Right lobe of liver (tissue), 6 donors: ENCODE data around the gene PGM2L1. TPM values are rescaled to one million over a fixed set of nuclear protein-coding genes. Genes with fewer than 3 reads are reported as not detected.

ENCODE experiments used
- ATAC-seq, 4 donors: fragments of 200-7000 bp; cut with Tn5 transposase; one replicate each; pipeline ENCODE4 v1.9.1; 2020; ENCODE audit warnings: mild to moderate bottlenecking in 4 of 4, moderate library complexity in 4 of 4
- DNase-seq, 3 donors: peaks; one replicate each; pipeline ENCODE4 v3.0.0-alpha.2; 2020
- H3K27ac ChIP-seq, 3 donors: fragments of 200-600 bp; one replicate each; pipeline ENCODE4 v1.8.0; 2022
- H3K27me3 ChIP-seq, 2 donors: fragments of 200-600 bp; one replicate each; pipeline ENCODE4 v1.8.0; 2022
- H3K36me3 ChIP-seq, 4 donors: fragments of 200-600 bp; sonication (generic) in 1 of 4; one replicate each; pipeline versions ENCODE4 v1.5.1 to v1.8.0; 2017 to 2022; ENCODE audit warnings: control low read depth in 1 of 4
- H3K4me1 ChIP-seq, 4 donors: fragments of 200-600 bp; sonication (generic) in 1 of 4; one replicate each; pipeline versions ENCODE4 v1.5.1 to v1.8.0; 2017 to 2022; ENCODE audit warnings: control low read depth in 1 of 4
- H3K4me3 ChIP-seq, 3 donors: fragments of 200-600 bp; one replicate each; pipeline ENCODE4 v1.8.0; 2022
- H3K9me3 ChIP-seq, 4 donors: fragments of 200-600 bp; sonication (generic) in 1 of 4; one replicate each; pipeline versions ENCODE4 v1.5.1 to v1.8.0; 2017 to 2022; ENCODE audit warnings: control low read depth in 1 of 4
- CTCF ChIP-seq, 4 donors: fragments of 200-600 bp in 3 of 4; fragments of 450-650 bp in 1 of 4; IDR thresholded peaks; one replicate each; pipeline versions ENCODE4 v1.5.1 to v1.8.0; 2016 to 2022; ENCODE audit warnings: antibody characterized with exemption in 4 of 4, mild to moderate bottlenecking in 2 of 4
- POLR2A ChIP-seq: fragments of 450-650 bp; IDR thresholded peaks from one replicate; pipeline ENCODE4 v1.6.1; 2017; ENCODE audit warnings: antibody characterized with exemption, mild to moderate bottlenecking
- WGBS: methylation state at CpG from one replicate; pipeline ENCODE4 v1.1.6; 2018; ENCODE audit warnings: low coverage, low lambda C conversion rate; ENCODE audit not compliant: insufficient coverage; ENCODE audit errors: missing lambda C conversion rate; 5-methylcytosine and 5-hydroxymethylcytosine counted together
- intact Hi-C, 2 donors: fragments of 100-400 bp; cut with DNase I; formaldehyde crosslinking; loops; one replicate each; pipeline versions ENCODE4 v1.11.2 to v1.14.1; 2022
- total RNA-seq, 6 experiments: library from RNA; depleted of rRNA in 2 of 6; stranded (reverse); fragments of >200 nt in 2 of 6; fragmentation: NEBNext Ultra II Directional in 3 of 6; extraction: Animal tissue kit (Norgen Biotek cat#: 25700) in 3 of 6; gene quantifications; one replicate each; pipeline versions ENCODE4 v1.1.0 to v1.2.4, GENCODE V29; 2016 to 2023
- donor health status: DM: no; HTN: yes; CAD: no.
- donor health status: DM: no; HTN: no; CAD: no.
- donor health status: DM: no; HTN: no; CAD: no.
- donor health status: DM: no; HTN: yes; CAD: no.
- donor health status: DM: no; HTN: yes; CAD: no.

Gene PGM2L1
- total RNA-seq, 6 experiments from 2014 or later: 0.92 to 2.0 (median 1.2) TPM

- H3K4me3 ChIP-seq: peak within 1 kb of the TSS; percentile 36 to 56 (median 38)
- peaks cover 0 to 7% of the 10 kb centered on the region in 2 donors for H3K27me3 ChIP-seq
- ATAC-seq (peak; percentile 91 to 97 (median 94)), DNase-seq (peak; percentile 68 to 79 (median 78))
- H3K27ac ChIP-seq: peak within 1 kb of the TSS in 1 of 3 donors; percentile 13
- peaks cover 0 to 1% (median 0%) of the 10 kb centered on the region in 4 donors for H3K9me3 ChIP-seq
- H3K36me3 ChIP-seq: no peaks in the 10 kb centered on the region
- TF ChIP-seq CTCF (IDR thresholded peaks at IDR 0.05) (peak in 1 of 4 donors; percentile 10), POLR2A (no peak)
- peaks cover 0 to 5% (median 0%) of the 10 kb centered on the region in 4 donors for H3K4me1 ChIP-seq
- 0% methylated on average over 9 of the region's 62 CpGs for WGBS
- intact Hi-C loops: no loop called here
Observed at GRCh38 chr11:74311352-74311926, 86.8 kb downstream of the PGM2L1 start, which contains the start of gene P4HA3. Gene P4HA3, minus strand, starts transcription at chr11:74311640. Its CDS starts 29 bp downstream, at chr11:74311611.

GRCh38 chr11:74310857-74311256 lies 87.4 kb downstream of the PGM2L1 start:
- Histone ChIP-seq H3K4me1 (peaks cover 0 to 5% (median 0%) of the 10 kb centered on the region in 4 donors), H3K9me3 (no peaks in the 10 kb centered on the region), H3K27me3 (peaks cover 0 to 7% of the 10 kb centered on the region in 2 donors), H3K4me3 (peak overlapping the region; percentile 36 to 56 (median 38)), H3K27ac (no peak overlapping the region), H3K36me3 (no peaks in the 10 kb centered on the region)
- ATAC-seq (peak in 1 of 4 donors; percentile 27), DNase-seq (no peak)
- intact Hi-C loops: no loop called here
- WGBS: 71% methylated on average over 3 of the region's 11 CpGs
- no peak for TF ChIP-seq CTCF (IDR thresholded peaks at IDR 0.05)
- TF ChIP-seq POLR2A: no peak

GRCh38 chr11:74307434-74307833 lies 90.8 kb downstream of the PGM2L1 start:
- TF ChIP-seq CTCF (IDR thresholded peaks at IDR 0.05) (no peak), POLR2A (no peak)
- no peaks in the 10 kb centered on the region for H3K9me3 ChIP-seq
- H3K4me1 ChIP-seq: peaks cover 0 to 5% (median 0%) of the 10 kb centered on the region in 4 donors
- H3K27ac ChIP-seq: no peak overlapping the region
- ATAC-seq: no peak
- DNase-seq: peak in 1 of 3 donors; percentile 20
- H3K36me3 ChIP-seq: no peaks in the 10 kb centered on the region
- peaks cover 0 to 7% of the 10 kb centered on the region in 2 donors for H3K27me3 ChIP-seq
- intact Hi-C loops: no loop called here
- H3K4me3 ChIP-seq: no peak overlapping the region
- 17% methylated on average over 1 of the region's 1 CpG for WGBS

DNA sequence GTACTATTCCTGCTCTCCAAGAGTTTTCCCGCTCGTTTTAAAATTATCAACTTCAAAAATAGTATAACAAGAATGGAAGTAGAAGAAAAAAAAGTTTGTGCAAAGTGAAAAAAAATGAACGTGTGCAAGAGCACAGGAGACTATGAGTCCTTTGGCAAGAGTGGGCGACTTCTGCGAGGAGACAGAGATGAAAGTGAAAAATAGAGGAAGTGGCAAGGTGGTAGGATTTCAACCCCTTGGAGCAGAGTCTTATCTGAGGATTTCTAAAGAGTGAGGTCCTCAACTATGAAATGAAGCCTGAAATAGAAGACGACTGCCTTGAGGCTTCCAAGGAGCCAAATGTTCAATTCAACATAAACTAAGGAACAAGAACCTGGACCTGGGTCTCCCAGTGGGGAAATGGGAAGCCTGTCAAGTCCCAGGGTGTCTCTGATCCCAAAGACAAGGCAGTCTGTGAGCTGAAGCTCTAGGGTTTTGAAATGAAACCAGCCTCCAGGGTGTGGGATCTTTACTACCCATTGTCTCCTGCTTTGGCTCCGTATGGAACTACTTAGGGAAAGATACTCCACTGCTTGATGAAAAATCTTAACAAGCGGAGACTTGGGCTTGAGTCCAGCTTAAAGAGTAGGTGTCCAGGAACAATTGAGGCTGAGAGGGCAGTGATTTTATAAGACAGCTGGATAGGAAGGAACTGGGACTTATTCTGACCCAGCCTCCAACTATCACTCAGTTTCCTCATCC lies 91.6 kb downstream of the PGM2L1 start:
- Histone ChIP-seq H3K36me3 (no peaks in the 10 kb centered on the region), H3K27ac (no peak overlapping the region), H3K27me3 (peaks cover 0 to 7% of the 10 kb centered on the region in 2 donors), H3K4me1 (peaks cover 0 to 5% (median 0%) of the 10 kb centered on the region in 4 donors), H3K4me3 (no peak overlapping the region), H3K9me3 (no peaks in the 10 kb centered on the region)
- ATAC-seq (no peak), DNase-seq (no peak)
- intact Hi-C loops: no loop called here
- WGBS: 50% methylated on average over 8 of the region's 8 CpGs
- no peak for TF ChIP-seq POLR2A
- no peak for TF ChIP-seq CTCF (IDR thresholded peaks at IDR 0.05)
